Neural cell (in vitro differentiated cells): Measurements from ENCODE around the gene CXADR. TPM values are rescaled to one million over a fixed set of nuclear protein-coding genes. Genes with fewer than 3 reads are reported as not detected.

Experiments
- H2AFZ ChIP-seq: fragments of 200-600, 300-800 bp; sonication (generic), shearing (Covaris generic); 2 replicates; pipeline ENCODE4 v1.6.0; 2014; ENCODE audit warnings: low read depth, mild to moderate bottlenecking, antibody characterized with exemption, low read length, moderate library complexity
- H3F3A ChIP-seq: fragments of 200-600 bp; shearing (Covaris generic); 2 replicates; pipeline ENCODE4 v1.6.1; 2016; ENCODE audit warnings: mild to moderate bottlenecking, moderate library complexity, mixed read lengths, antibody characterized with exemption, low read length; ENCODE audit not compliant: insufficient read depth, poor library complexity, severe bottlenecking
- H3K27ac ChIP-seq: fragments of 200-600, 300-800 bp; sonication (generic), shearing (Covaris generic); 2 replicates; pipeline ENCODE4 v1.5.1; 2014; ENCODE audit warnings: mild to moderate bottlenecking, low read length, moderate library complexity
- H3K27me3 ChIP-seq: fragments of 300-800, 200-600 bp; sonication (generic), shearing (Covaris generic); 2 replicates; pipeline ENCODE4 v1.6.0; 2014; ENCODE audit warnings: mild to moderate bottlenecking, low read depth, low read length, moderate library complexity; ENCODE audit not compliant: insufficient read depth
- H3K36me3 ChIP-seq: fragments of 300-800, 200-600 bp; sonication (generic), shearing (Covaris generic); 2 replicates; pipeline ENCODE4 v1.5.1; 2014; ENCODE audit warnings: mild to moderate bottlenecking, antibody characterized with exemption, low read length, moderate library complexity; ENCODE audit not compliant: insufficient read depth
- H3K4me2 ChIP-seq: fragments of 300-800, 200-600 bp; sonication (generic), shearing (Covaris generic); 2 replicates; pipeline ENCODE4 v1.6.0; 2014; ENCODE audit warnings: mild to moderate bottlenecking, low read length
- H3K4me3 ChIP-seq: fragments of 300-800, 200-600 bp; sonication (generic), shearing (Covaris generic); 2 replicates; pipeline ENCODE4 v1.5.1; 2014; ENCODE audit warnings: mild to moderate bottlenecking, low read length, moderate library complexity
- H3K79me2 ChIP-seq: fragments of 200-600 bp; shearing (Covaris generic); replicated peaks from 2 replicates; pipeline ENCODE4 v1.6.0; 2014; ENCODE audit warnings: mild to moderate bottlenecking, low read length, moderate library complexity; ENCODE audit not compliant: insufficient read depth
- H3K9ac ChIP-seq: fragments of 300-800, 200-600 bp; sonication (generic), shearing (Covaris generic); 2 replicates; pipeline ENCODE4 v1.6.1; 2016; ENCODE audit warnings: mild to moderate bottlenecking, low read length, mixed read lengths
- H3K9me2 ChIP-seq: fragments of 200-600 bp; shearing (Covaris generic); 2 replicates; pipeline ENCODE4 v1.6.1; 2016; ENCODE audit warnings: mild to moderate bottlenecking, low read length, mixed read lengths; ENCODE audit not compliant: insufficient read depth
- H3K9me3 ChIP-seq: fragments of 200-600, 300-800 bp; sonication (generic), shearing (Covaris generic); 2 replicates; pipeline ENCODE4 v1.6.1; 2016; ENCODE audit warnings: mild to moderate bottlenecking, mixed run types, low read length, moderate library complexity, mixed read lengths
- H4K20me1 ChIP-seq: fragments of 200-600 bp; shearing (Covaris generic); 2 replicates; pipeline ENCODE4 v1.6.1; 2016; ENCODE audit warnings: mild to moderate bottlenecking, mixed run types; ENCODE audit not compliant: insufficient read depth
- EP300 ChIP-seq: fragments of 450-650 bp; conservative IDR thresholded peaks from 2 replicates; pipeline ENCODE4 v1.6.1; 2014; ENCODE audit warnings: antibody characterized with exemption, mild to moderate bottlenecking, moderate library complexity; ENCODE audit not compliant: poor library complexity, severe bottlenecking
- EZH2 ChIP-seq: fragments of 200-600, 300-800 bp; shearing (Covaris generic), sonication (generic); IDR thresholded peaks from 2 replicates; pipeline ENCODE4 v1.6.1; 2014; ENCODE audit warnings: antibody characterized with exemption, low read length, borderline replicate concordance, mild to moderate bottlenecking; ENCODE audit not compliant: insufficient read depth, poor library complexity, severe bottlenecking
- MXI1 ChIP-seq: fragments of 450-650 bp; conservative IDR thresholded peaks from 2 replicates; pipeline ENCODE4 v1.6.1; 2014; ENCODE audit warnings: antibody characterized with exemption, mild to moderate bottlenecking; ENCODE audit not compliant: poor library complexity, severe bottlenecking
- POLR2AphosphoS5 ChIP-seq: IDR thresholded peaks from 2 replicates; pipeline ENCODE4 v1.6.1; 2012
- RAD21 ChIP-seq: fragments of 450-650 bp; conservative IDR thresholded peaks from 2 replicates; pipeline ENCODE4 v1.6.1; 2014; ENCODE audit warnings: antibody characterized with exemption, mild to moderate bottlenecking, moderate library complexity
- SMC3 ChIP-seq: fragments of 450-650 bp; conservative IDR thresholded peaks from 2 replicates; pipeline ENCODE4 v1.6.1; 2014; ENCODE audit warnings: antibody characterized with exemption, mild to moderate bottlenecking, moderate library complexity; ENCODE audit not compliant: poor library complexity
- TAF1 ChIP-seq: IDR thresholded peaks from 2 replicates; pipeline ENCODE4 v1.6.1; 2012; ENCODE audit warnings: low read depth
- polyA plus RNA-seq: library from polyadenylated mRNA; depleted of rRNA; stranded (reverse); fragments of >200 nt; gene quantifications from 2 replicates; pipeline ENCODE4 v1.2.3, GENCODE V29; 2014
- TF ChIP-seq, protein P1 (sequence below): fragments of 450-650 bp; IDR thresholded peaks from 2 replicates; pipeline ENCODE4 v1.5.1; 2014; ENCODE audit warnings: antibody characterized with exemption, mild to moderate bottlenecking, moderate library complexity; ENCODE audit not compliant: poor library complexity, severe bottlenecking
- TF ChIP-seq, protein P2 (sequence below): IDR thresholded peaks from 2 replicates; pipeline ENCODE4 v1.6.1; 2012; ENCODE audit warnings: borderline replicate concordance

Gene CXADR
- polyA plus RNA-seq, 1 donor from 2014 or later, result 175 TPM

DNA sequence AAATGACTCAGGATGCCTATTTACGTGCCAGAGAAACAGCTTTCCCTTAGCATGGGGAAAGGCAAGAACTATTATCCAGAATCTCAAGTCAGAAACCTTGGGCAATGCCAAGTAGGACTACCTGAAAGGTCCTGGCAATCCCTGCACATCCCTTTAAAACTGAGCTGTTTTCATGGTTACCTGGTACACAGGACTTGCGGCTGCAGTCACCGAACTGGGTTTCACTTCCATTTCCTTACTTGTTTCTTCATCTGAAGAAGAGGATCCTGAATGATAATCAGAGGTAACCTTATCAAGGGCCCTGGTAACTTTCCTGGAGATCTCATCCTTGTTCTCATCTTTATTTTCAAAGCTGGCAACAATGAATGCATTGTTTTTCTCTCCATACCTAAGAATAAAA, 85.6 kb downstream of the CXADR start:
- no peak for TF ChIP-seq EZH2
- TF ChIP-seq TAF1, result no peak
- TF ChIP-seq SMC3, result no peak
- no peak for TF ChIP-seq POLR2AphosphoS5
- TF ChIP-seq, protein P1, sequence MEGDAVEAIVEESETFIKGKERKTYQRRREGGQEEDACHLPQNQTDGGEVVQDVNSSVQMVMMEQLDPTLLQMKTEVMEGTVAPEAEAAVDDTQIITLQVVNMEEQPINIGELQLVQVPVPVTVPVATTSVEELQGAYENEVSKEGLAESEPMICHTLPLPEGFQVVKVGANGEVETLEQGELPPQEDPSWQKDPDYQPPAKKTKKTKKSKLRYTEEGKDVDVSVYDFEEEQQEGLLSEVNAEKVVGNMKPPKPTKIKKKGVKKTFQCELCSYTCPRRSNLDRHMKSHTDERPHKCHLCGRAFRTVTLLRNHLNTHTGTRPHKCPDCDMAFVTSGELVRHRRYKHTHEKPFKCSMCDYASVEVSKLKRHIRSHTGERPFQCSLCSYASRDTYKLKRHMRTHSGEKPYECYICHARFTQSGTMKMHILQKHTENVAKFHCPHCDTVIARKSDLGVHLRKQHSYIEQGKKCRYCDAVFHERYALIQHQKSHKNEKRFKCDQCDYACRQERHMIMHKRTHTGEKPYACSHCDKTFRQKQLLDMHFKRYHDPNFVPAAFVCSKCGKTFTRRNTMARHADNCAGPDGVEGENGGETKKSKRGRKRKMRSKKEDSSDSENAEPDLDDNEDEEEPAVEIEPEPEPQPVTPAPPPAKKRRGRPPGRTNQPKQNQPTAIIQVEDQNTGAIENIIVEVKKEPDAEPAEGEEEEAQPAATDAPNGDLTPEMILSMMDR, result no peak
- TF ChIP-seq MXI1, result no peak
- TF ChIP-seq RAD21, result no peak
- no peak for TF ChIP-seq EP300
- TF ChIP-seq, protein P2, sequence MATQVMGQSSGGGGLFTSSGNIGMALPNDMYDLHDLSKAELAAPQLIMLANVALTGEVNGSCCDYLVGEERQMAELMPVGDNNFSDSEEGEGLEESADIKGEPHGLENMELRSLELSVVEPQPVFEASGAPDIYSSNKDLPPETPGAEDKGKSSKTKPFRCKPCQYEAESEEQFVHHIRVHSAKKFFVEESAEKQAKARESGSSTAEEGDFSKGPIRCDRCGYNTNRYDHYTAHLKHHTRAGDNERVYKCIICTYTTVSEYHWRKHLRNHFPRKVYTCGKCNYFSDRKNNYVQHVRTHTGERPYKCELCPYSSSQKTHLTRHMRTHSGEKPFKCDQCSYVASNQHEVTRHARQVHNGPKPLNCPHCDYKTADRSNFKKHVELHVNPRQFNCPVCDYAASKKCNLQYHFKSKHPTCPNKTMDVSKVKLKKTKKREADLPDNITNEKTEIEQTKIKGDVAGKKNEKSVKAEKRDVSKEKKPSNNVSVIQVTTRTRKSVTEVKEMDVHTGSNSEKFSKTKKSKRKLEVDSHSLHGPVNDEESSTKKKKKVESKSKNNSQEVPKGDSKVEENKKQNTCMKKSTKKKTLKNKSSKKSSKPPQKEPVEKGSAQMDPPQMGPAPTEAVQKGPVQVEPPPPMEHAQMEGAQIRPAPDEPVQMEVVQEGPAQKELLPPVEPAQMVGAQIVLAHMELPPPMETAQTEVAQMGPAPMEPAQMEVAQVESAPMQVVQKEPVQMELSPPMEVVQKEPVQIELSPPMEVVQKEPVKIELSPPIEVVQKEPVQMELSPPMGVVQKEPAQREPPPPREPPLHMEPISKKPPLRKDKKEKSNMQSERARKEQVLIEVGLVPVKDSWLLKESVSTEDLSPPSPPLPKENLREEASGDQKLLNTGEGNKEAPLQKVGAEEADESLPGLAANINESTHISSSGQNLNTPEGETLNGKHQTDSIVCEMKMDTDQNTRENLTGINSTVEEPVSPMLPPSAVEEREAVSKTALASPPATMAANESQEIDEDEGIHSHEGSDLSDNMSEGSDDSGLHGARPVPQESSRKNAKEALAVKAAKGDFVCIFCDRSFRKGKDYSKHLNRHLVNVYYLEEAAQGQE, result no peak
- no peaks in the 10 kb centered on the region for H3K9me2 ChIP-seq
- no peaks in the 10 kb centered on the region for H3K27me3 ChIP-seq

DNA sequence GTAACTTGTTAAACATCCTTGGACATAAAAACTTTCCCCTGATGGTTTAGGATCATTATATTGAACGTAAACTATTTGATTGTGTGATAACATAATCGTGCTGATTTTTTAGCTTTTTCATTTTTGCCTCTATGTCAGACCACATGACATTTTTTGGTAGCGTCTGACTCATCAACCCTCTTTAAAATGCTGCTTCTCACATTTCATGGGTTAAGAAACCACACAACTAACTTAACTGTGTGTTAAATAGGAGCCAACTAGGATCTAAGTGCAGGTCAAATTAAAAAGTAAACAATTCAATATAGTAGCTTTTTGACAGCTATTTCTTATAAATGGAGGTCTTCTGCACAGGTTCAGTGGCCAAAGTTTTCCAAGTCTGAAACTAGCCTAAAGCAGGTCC, 90.0 kb downstream of the CXADR start:
- Histone ChIP-seq H3K4me2 (no peak overlapping the region), H3K27ac (no peak overlapping the region), H3K79me2 (peaks cover 5% of the 10 kb centered on the region), H3K9ac (no peak overlapping the region), H3K9me3 (no peaks in the 10 kb centered on the region), H3K27me3 (no peaks in the 10 kb centered on the region), H3F3A (no peaks in the 10 kb centered on the region), H3K4me3 (no peak overlapping the region), H3K9me2 (no peaks in the 10 kb centered on the region), H3K36me3 (peaks cover 15% of the 10 kb centered on the region), H2AFZ (no peak overlapping the region), H4K20me1 (no peaks in the 10 kb centered on the region)
- TF ChIP-seq POLR2AphosphoS5 (no peak), RAD21 (no peak), EZH2 (no peak), SMC3 (no peak), MXI1 (no peak), EP300 (no peak), TAF1 (no peak)
- TF ChIP-seq, protein P1, result no peak
- TF ChIP-seq, protein P2, result no peak

More for the DNA sequence above, 85.6 kb downstream of the CXADR start:
- H3K27ac ChIP-seq, result no peak overlapping the region
- H3K79me2 ChIP-seq, result no peaks in the 10 kb centered on the region
- H3K9me3 ChIP-seq, result no peaks in the 10 kb centered on the region
- no peak overlapping the region for H3K9ac ChIP-seq
- H4K20me1 ChIP-seq, result no peaks in the 10 kb centered on the region
- no peak overlapping the region for H2AFZ ChIP-seq
- H3K4me3 ChIP-seq, result no peak overlapping the region
- H3F3A ChIP-seq, result no peaks in the 10 kb centered on the region
- no peak overlapping the region for H3K4me2 ChIP-seq
- H3K36me3 ChIP-seq, result peaks cover 15% of the 10 kb centered on the region
